MM.1S (cell line): Measurements from ENCODE around the gene BRINP3.

Source experiments
- DNase-seq: peaks from one replicate; pipeline ENCODE4 v3.0.0-alpha.2; 2015
- H2AFZ ChIP-seq: fragments of 300-600 bp; sonication (generic); 2 replicates; pipeline ENCODE4 v1.6.0; 2016; ENCODE audit warnings: antibody characterized with exemption, low read length
- H3F3A ChIP-seq: fragments of 300-600 bp; sonication (generic); 2 replicates; pipeline ENCODE4 v1.6.1; 2016; ENCODE audit warnings: mild to moderate bottlenecking, antibody characterized with exemption, low read length, moderate library complexity, mixed read lengths; ENCODE audit not compliant: insufficient read depth
- H3K27ac ChIP-seq: fragments of 300-600 bp; sonication (generic); 2 replicates; pipeline ENCODE4 v1.5.1; 2016; ENCODE audit warnings: mild to moderate bottlenecking, low read length
- H3K27me3 ChIP-seq: fragments of 300-600 bp; sonication (generic); replicated peaks from 2 replicates; pipeline ENCODE4 v1.6.0; 2016; ENCODE audit warnings: low read length; ENCODE audit not compliant: insufficient read depth
- H3K36me3 ChIP-seq: fragments of 300-600 bp; sonication (generic); replicated peaks from 2 replicates; pipeline ENCODE4 v1.6.1; 2016; ENCODE audit warnings: mild to moderate bottlenecking, low read length, mixed read lengths; ENCODE audit not compliant: insufficient read depth
- H3K4me1 ChIP-seq: fragments of 300-600 bp; sonication (generic); 2 replicates; pipeline ENCODE4 v1.6.1; 2016; ENCODE audit warnings: low read length, mixed read lengths
- H3K4me2 ChIP-seq: fragments of 300-600 bp; sonication (generic); 2 replicates; pipeline ENCODE4 v1.6.0; 2016; ENCODE audit warnings: low read depth, low read length
- H3K4me3 ChIP-seq: fragments of 300-600 bp; sonication (generic); 2 replicates; pipeline ENCODE4 v1.5.1; 2016; ENCODE audit warnings: low read length, mixed read lengths
- H3K79me2 ChIP-seq: fragments of 300-600 bp; sonication (generic); 2 replicates; pipeline ENCODE4 v1.6.1; 2016; ENCODE audit warnings: mixed run types, low read length, mixed read lengths
- H3K9ac ChIP-seq: fragments of 300-600 bp; sonication (generic); 2 replicates; pipeline ENCODE4 v1.6.1; 2016; ENCODE audit warnings: low read length, mixed read lengths
- H3K9me2 ChIP-seq: fragments of 300-600 bp; sonication (generic); replicated peaks from 2 replicates; pipeline ENCODE4 v1.6.1; 2016; ENCODE audit warnings: mild to moderate bottlenecking, low read length, mixed read lengths; ENCODE audit not compliant: insufficient read depth
- H3K9me3 ChIP-seq: fragments of 300-600 bp; sonication (generic); replicated peaks from 2 replicates; pipeline ENCODE4 v1.6.1; 2016; ENCODE audit warnings: mild to moderate bottlenecking, low read length, mixed read lengths; ENCODE audit not compliant: insufficient read depth
- H4K20me1 ChIP-seq: fragments of 300-600 bp; sonication (generic); 2 replicates; pipeline ENCODE4 v1.6.1; 2016; ENCODE audit warnings: mild to moderate bottlenecking, low read length, moderate library complexity, mixed read lengths; ENCODE audit not compliant: insufficient read depth
- EZH2 ChIP-seq: fragments of 300-600 bp; sonication (generic); optimal IDR thresholded peaks from 2 replicates; pipeline ENCODE3; 2017; ENCODE audit warnings: low read depth, mild to moderate bottlenecking, antibody characterized with exemption, low read length, mixed read lengths
- EZH2phosphoT487 ChIP-seq: fragments of 300-600 bp; sonication (generic); IDR thresholded peaks from 2 replicates; pipeline ENCODE4 v1.6.1; 2018; ENCODE audit warnings: antibody characterized with exemption, low read length
- TF ChIP-seq, protein P1 (sequence below): fragments of 300-600 bp; sonication (generic); IDR thresholded peaks from 2 replicates; pipeline ENCODE4 v1.5.1; 2016; ENCODE audit warnings: antibody characterized with exemption, low read length, mixed read lengths

Gene BRINP3

GRCh38 chr1:190226006-190226405 lies 251.7 kb downstream of the BRINP3 start:
- Histone ChIP-seq H3K9ac (no peak overlapping the region), H4K20me1 (no peaks in the 10 kb centered on the region), H3K4me1 (no peaks in the 10 kb centered on the region), H3K9me3 (no peaks in the 10 kb centered on the region), H3K9me2 (no peaks in the 10 kb centered on the region), H3K4me3 (no peak overlapping the region), H3K27me3 (no peaks in the 10 kb centered on the region), H3K4me2 (no peak overlapping the region), H3K36me3 (no peaks in the 10 kb centered on the region), H3F3A (no peaks in the 10 kb centered on the region), H3K79me2 (no peaks in the 10 kb centered on the region), H2AFZ (no peak overlapping the region), H3K27ac (no peak overlapping the region)
- DNase-seq: no peak
- no peak for TF ChIP-seq EZH2phosphoT487
- TF ChIP-seq EZH2: no peak
- TF ChIP-seq, protein P1, sequence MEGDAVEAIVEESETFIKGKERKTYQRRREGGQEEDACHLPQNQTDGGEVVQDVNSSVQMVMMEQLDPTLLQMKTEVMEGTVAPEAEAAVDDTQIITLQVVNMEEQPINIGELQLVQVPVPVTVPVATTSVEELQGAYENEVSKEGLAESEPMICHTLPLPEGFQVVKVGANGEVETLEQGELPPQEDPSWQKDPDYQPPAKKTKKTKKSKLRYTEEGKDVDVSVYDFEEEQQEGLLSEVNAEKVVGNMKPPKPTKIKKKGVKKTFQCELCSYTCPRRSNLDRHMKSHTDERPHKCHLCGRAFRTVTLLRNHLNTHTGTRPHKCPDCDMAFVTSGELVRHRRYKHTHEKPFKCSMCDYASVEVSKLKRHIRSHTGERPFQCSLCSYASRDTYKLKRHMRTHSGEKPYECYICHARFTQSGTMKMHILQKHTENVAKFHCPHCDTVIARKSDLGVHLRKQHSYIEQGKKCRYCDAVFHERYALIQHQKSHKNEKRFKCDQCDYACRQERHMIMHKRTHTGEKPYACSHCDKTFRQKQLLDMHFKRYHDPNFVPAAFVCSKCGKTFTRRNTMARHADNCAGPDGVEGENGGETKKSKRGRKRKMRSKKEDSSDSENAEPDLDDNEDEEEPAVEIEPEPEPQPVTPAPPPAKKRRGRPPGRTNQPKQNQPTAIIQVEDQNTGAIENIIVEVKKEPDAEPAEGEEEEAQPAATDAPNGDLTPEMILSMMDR: no peak

DNA sequence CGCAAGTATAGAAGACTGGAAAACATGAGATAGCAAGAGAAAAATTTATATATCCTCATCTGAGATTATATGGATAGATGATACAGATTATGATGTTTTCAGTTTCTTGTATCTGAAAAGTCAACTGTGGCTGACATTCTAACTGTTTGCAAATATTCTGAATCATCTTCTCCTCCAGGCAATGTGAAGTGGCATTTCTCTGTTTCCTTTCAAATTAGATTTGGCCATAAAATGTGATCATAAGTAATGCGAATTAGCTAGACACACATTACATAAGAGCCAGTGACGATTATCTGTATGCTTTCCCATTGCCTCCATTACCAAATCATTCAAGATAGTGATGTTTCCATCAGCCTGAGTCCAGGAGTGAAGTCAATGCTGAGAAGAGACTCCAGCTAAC lies 265.2 kb downstream of the BRINP3 start:
- no peaks in the 10 kb centered on the region for H3K36me3 ChIP-seq
- TF ChIP-seq EZH2phosphoT487 (no peak), EZH2 (no peak)
- TF ChIP-seq, protein P1: no peak
- no peak overlapping the region for H3K4me2 ChIP-seq
- H3K27ac ChIP-seq: no peak overlapping the region
- no peaks in the 10 kb centered on the region for H3K79me2 ChIP-seq
- H3K9ac ChIP-seq: no peak overlapping the region
- H3K9me2 ChIP-seq: no peaks in the 10 kb centered on the region
- H2AFZ ChIP-seq: no peak overlapping the region
- no peaks in the 10 kb centered on the region for H4K20me1 ChIP-seq
- H3K9me3 ChIP-seq: no peaks in the 10 kb centered on the region
- no peak for DNase-seq
- H3F3A ChIP-seq: no peaks in the 10 kb centered on the region
- no peak overlapping the region for H3K4me3 ChIP-seq
- no peaks in the 10 kb centered on the region for H3K27me3 ChIP-seq
- no peaks in the 10 kb centered on the region for H3K4me1 ChIP-seq

- Histone ChIP-seq H3F3A (no peaks in the 10 kb centered on the region), H3K4me2 (no peak overlapping the region), H2AFZ (no peak overlapping the region), H3K27me3 (no peaks in the 10 kb centered on the region), H3K9ac (no peak overlapping the region), H3K36me3 (no peaks in the 10 kb centered on the region), H3K79me2 (no peaks in the 10 kb centered on the region), H3K27ac (no peak overlapping the region), H3K4me1 (no peaks in the 10 kb centered on the region), H4K20me1 (no peaks in the 10 kb centered on the region), H3K9me3 (no peaks in the 10 kb centered on the region), H3K9me2 (no peaks in the 10 kb centered on the region), H3K4me3 (no peak overlapping the region)
- TF ChIP-seq EZH2phosphoT487 (no peak), EZH2 (no peak)
- TF ChIP-seq, protein P1: no peak
- DNase-seq: no peak
Observed at GRCh38 chr1:190207733-190208132, 269.9 kb downstream of the BRINP3 start.

GRCh38 chr1:190205713-190206112 lies 272.0 kb downstream of the BRINP3 start:
- no peak for DNase-seq
- Histone ChIP-seq H3K4me1 (no peaks in the 10 kb centered on the region), H3K36me3 (no peaks in the 10 kb centered on the region), H3K9me2 (no peaks in the 10 kb centered on the region), H3K9me3 (no peaks in the 10 kb centered on the region), H3K27ac (no peak overlapping the region), H3K79me2 (no peaks in the 10 kb centered on the region), H3K4me3 (no peak overlapping the region), H3F3A (no peaks in the 10 kb centered on the region), H3K27me3 (no peaks in the 10 kb centered on the region), H3K4me2 (no peak overlapping the region), H4K20me1 (no peaks in the 10 kb centered on the region), H2AFZ (no peak overlapping the region), H3K9ac (no peak overlapping the region)
- TF ChIP-seq, protein P1: no peak
- TF ChIP-seq EZH2 (no peak), EZH2phosphoT487 (no peak)
